ENCODE data around the gene UVRAG.

- TF ChIP-seq CTCF (IDR thresholded peaks at IDR 0.05) (no peak), POLR2A (IDR thresholded peaks at IDR 0.05) (no peak)
Measured at GRCh38 chr11:76056876-76057275, 241.9 kb downstream of the UVRAG start.

All from tibial nerve (tissue), 3 donors.